GM10248 (cell line): ENCODE measurements around the gene GTF2I.
A peak's percentile ranks its signal among the peaks of the same experiment; 100 is the strongest.
"Not testable (repeated sequence)": the region's sequence is repeated elsewhere in the genome, so short reads cannot be mapped to it uniquely, and the experiment has no call there.

Source experiments
- CTCF ChIA-PET: fragments of 300-600 bp; sonication (Branson Sonifier 250); formaldehyde crosslinking; extraction: SDS; loops from one replicate; lab custom pipeline; 2021; ENCODE audit warnings: antibody characterized with exemption; lab: Yijun Ruan, JAX
- POLR2A ChIA-PET: fragments of 350-650 bp; sonication (Branson Sonifier 250); formaldehyde crosslinking; extraction: SDS; loops from one replicate; lab custom pipeline; 2020; ENCODE audit warnings: antibody characterized with exemption; lab: Yijun Ruan, JAX
- DNase-seq: peaks from one replicate; pipeline ENCODE4 v3.0.0; 2012; ENCODE audit errors: extremely low spot score
- TF ChIP-seq, protein P1 (sequence below): IDR thresholded peaks from 2 replicates; pipeline ENCODE4 v1.5.1; 2012; ENCODE audit warnings: mild to moderate bottlenecking, low read depth; ENCODE audit errors: extremely low read depth, missing control alignments, control extremely low read depth

GTF2I gene

GRCh38 chr7:74656441-74656836 is 1.1 kb upstream of the GTF2I start:
- POLR2A ChIA-PET: no interaction called here
- TF ChIP-seq, protein P1, sequence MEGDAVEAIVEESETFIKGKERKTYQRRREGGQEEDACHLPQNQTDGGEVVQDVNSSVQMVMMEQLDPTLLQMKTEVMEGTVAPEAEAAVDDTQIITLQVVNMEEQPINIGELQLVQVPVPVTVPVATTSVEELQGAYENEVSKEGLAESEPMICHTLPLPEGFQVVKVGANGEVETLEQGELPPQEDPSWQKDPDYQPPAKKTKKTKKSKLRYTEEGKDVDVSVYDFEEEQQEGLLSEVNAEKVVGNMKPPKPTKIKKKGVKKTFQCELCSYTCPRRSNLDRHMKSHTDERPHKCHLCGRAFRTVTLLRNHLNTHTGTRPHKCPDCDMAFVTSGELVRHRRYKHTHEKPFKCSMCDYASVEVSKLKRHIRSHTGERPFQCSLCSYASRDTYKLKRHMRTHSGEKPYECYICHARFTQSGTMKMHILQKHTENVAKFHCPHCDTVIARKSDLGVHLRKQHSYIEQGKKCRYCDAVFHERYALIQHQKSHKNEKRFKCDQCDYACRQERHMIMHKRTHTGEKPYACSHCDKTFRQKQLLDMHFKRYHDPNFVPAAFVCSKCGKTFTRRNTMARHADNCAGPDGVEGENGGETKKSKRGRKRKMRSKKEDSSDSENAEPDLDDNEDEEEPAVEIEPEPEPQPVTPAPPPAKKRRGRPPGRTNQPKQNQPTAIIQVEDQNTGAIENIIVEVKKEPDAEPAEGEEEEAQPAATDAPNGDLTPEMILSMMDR: peak; percentile 53
- DNase-seq: no peak
- CTCF ChIA-PET: no interaction called here

DNA sequence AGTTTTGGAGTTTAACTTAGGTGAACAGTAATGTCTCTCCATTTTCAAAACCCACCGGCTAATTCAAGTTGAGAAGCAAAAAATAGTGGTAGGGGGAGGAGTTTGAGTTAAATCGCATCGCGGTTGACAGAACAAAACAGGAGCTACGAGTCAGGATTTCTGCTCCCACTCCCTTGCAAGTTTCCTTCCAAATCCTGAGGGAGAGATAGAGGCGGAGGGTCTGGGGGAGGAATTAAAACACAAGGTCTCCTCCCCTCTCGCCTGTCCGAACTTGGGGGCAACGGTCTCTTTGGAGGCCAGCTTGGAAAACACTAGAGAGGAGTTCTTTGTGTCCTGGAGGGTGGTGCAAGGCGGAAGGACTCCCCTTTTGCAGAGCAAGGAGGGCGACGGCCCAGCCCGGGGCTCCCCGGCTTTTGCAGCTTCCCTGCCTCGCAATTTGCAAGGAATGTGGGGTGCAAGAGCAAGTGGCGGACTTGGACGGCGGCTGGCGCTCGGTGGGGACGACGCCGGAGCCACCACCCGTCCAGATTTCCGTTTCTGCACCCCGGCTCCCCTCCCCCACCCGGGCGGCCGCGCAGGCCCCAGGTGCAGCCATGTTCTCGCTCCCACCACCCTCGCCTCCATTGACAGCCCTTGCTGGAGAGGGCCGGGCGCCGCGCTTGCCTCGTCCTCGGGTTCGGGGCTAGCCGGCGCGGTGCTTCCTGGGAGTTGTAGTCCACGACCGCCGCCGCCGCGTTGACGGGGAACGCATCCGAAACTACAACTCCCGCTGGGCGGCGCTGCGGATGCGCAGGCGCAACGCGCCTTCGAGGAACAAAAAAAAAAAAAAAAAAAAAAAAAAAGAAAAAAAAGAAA is 454 bp upstream of the GTF2I start:
- peak; percentile 93 for DNase-seq
- TF ChIP-seq, protein P1: no peak
- ChIA-PET CTCF (no interaction called here), POLR2A (interaction anchor here (0.6 to 0.7 kb wide), 3 partner anchors 14 to 877 kb away, joined by 3 to 11 read pairs (median 5); partner anchors contain the start of gene METTL27)

GRCh38 chr7:74658178-74659004 is 873 bp downstream of the GTF2I start:
- CTCF ChIA-PET: no interaction called here
- DNase-seq: peak; percentile 93
- TF ChIP-seq, protein P1: no peak
- POLR2A ChIA-PET: interaction anchor here (0.6 to 0.7 kb wide), 3 partner anchors 12 to 876 kb away, joined by 3 to 11 read pairs (median 5); partner anchors contain the start of gene METTL27

DNA sequence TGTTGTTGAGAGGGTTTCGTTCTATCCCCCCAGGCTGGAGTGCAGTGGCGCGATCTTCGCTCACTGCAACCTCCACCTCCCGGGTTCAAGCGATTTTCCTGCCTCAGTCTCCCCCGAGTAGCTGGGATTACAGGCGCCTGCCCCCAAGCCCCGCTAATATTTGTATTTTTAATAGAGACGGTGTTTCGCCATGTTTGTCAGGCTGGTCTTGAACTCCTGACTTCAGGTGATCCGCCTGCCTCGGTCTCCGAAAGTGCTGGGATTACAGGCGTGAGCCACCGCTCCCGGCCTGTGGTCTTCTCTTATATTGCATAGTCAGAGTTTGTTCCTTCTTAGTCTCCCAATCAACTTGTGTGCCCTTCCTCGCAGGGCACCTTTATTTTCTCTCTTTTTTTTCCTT is 2.7 kb downstream of the GTF2I start:
- DNase-seq, CTCF ChIA-PET: not testable (repeated sequence)
- POLR2A ChIA-PET: interaction anchor here (0.7 kb wide), 1 partner anchor 307 kb away, joined by 6 read pairs; no protein-coding TSS in a partner anchor

- peak; percentile 26 for DNase-seq
- CTCF ChIA-PET: interaction anchor here (1.5 to 1.9 kb wide), 2 partner anchors 9 to 14 kb away, joined by 4 to 6 read pairs; no protein-coding TSS in a partner anchor
- POLR2A ChIA-PET: not testable (repeated sequence)
These were observed 4.6 kb downstream of the GTF2I start for GRCh38 chr7:74661836-74662794.

GRCh38 chr7:74665296-74665938 is 7.9 kb downstream of the GTF2I start:
- TF ChIP-seq, protein P1: no peak
- CTCF ChIA-PET: interaction anchor here (1.2 to 1.6 kb wide), 2 partner anchors 9 to 203 kb away, joined by 3 read pairs; no protein-coding TSS in a partner anchor
- DNase-seq: peak; percentile 22
- POLR2A ChIA-PET: no interaction called here

GRCh38 chr7:74667013-74667412 is 9.5 kb downstream of the GTF2I start:
- CTCF ChIA-PET, DNase-seq, POLR2A ChIA-PET: not testable (repeated sequence)

- POLR2A ChIA-PET, DNase-seq, CTCF ChIA-PET: not testable (repeated sequence)
These were observed 10.0 kb downstream of the GTF2I start for GRCh38 chr7:74667520-74667919.
